ENCODE results near the gene MAN1A1.
"Not testable (repeated sequence)": the region's sequence is repeated elsewhere in the genome, so short reads cannot be mapped to it uniquely, and the experiment has no call there.

MAN1A1 gene

GRCh38 chr6:119297049-119297448, 52.5 kb downstream of the MAN1A1 start:
- DNase-seq, result no peak

- DNase-seq, result no peak
Observed at GRCh38 chr6:119296036-119297035, 53.2 kb downstream of the MAN1A1 start.

- no peak for DNase-seq
Observed at GRCh38 chr6:119294984-119295383, 54.6 kb downstream of the MAN1A1 start.

- not testable (repeated sequence) for DNase-seq
Observed at GRCh38 chr6:119291060-119291459, 58.5 kb downstream of the MAN1A1 start.

- no peak for DNase-seq
Observed at GRCh38 chr6:119290306-119290705, 59.3 kb downstream of the MAN1A1 start.

- no peak for DNase-seq
Observed at GRCh38 chr6:119289651-119290050, 59.9 kb downstream of the MAN1A1 start.

GRCh38 chr6:119285908-119286625, 63.5 kb downstream of the MAN1A1 start:
- DNase-seq, result no peak

- no peak for DNase-seq
Observed at GRCh38 chr6:119284861-119285521, 64.6 kb downstream of the MAN1A1 start.

- DNase-seq, result no peak
Observed at GRCh38 chr6:119283979-119284545, 65.5 kb downstream of the MAN1A1 start.

- no peak for DNase-seq
Observed at GRCh38 chr6:119283214-119283613, 66.3 kb downstream of the MAN1A1 start.

GRCh38 chr6:119280668-119281067, 68.9 kb downstream of the MAN1A1 start:
- no peak for DNase-seq

GRCh38 chr6:119280080-119280479, 69.5 kb downstream of the MAN1A1 start:
- DNase-seq, result no peak

GRCh38 chr6:119278625-119279024, 70.9 kb downstream of the MAN1A1 start:
- no peak for DNase-seq

GRCh38 chr6:119277052-119277451, 72.5 kb downstream of the MAN1A1 start:
- no peak for DNase-seq

- no peak for DNase-seq
Observed at GRCh38 chr6:119276211-119276610, 73.3 kb downstream of the MAN1A1 start.

GRCh38 chr6:119274197-119274595, 75.4 kb downstream of the MAN1A1 start:
- DNase-seq, result no peak

- no peak for DNase-seq
Observed at GRCh38 chr6:119273272-119274196, 76.0 kb downstream of the MAN1A1 start.

- no peak for DNase-seq
Observed at GRCh38 chr6:119270545-119270944, 79.0 kb downstream of the MAN1A1 start.

GRCh38 chr6:119269266-119270103, 80.1 kb downstream of the MAN1A1 start:
- no peak for DNase-seq

- no peak for DNase-seq
Observed at GRCh38 chr6:119267126-119267905, 82.2 kb downstream of the MAN1A1 start.

Measured in NCI-H2227 treated with DMSO at 0.1 percent for 48 hours (cell line).